OCI-LY7 (cell line): ENCODE measurements around the gene HBQ1.

Source experiments
- EZH2phosphoT487 ChIP-seq: fragments of 200-600 bp; sonication (generic); IDR thresholded peaks from 2 replicates; pipeline ENCODE4 v1.6.1; 2018; ENCODE audit warnings: low read depth, borderline replicate concordance, mild to moderate bottlenecking, mixed run types, antibody characterized with exemption, low read length, moderate library complexity, mixed read lengths
- TF ChIP-seq, protein P1 (sequence below): fragments of 200-600 bp; sonication (generic); conservative IDR thresholded peaks from 2 replicates; pipeline ENCODE4 v1.5.1; 2014; ENCODE audit warnings: mild to moderate bottlenecking, antibody characterized with exemption, low read length, moderate library complexity, mixed read lengths

DNA sequence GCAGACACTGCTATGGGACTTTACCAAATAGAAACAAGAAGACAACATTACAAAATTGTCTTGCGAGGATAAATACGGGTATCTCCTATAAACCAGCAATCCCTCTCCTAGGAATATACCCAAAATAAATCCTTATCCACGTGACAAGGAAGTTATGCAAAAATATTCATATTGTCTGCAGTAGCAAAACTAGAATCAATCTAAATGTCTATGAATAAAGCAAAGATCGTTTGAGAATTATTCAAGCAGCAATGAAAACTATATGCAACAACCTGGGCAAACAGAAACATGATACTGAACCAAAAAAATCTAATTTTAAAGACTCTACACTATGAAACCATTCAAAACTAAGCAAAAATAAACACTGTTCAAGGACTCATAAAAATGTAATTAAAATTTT, 39.8 kb downstream of the HBQ1 start:
- TF ChIP-seq, protein P1, sequence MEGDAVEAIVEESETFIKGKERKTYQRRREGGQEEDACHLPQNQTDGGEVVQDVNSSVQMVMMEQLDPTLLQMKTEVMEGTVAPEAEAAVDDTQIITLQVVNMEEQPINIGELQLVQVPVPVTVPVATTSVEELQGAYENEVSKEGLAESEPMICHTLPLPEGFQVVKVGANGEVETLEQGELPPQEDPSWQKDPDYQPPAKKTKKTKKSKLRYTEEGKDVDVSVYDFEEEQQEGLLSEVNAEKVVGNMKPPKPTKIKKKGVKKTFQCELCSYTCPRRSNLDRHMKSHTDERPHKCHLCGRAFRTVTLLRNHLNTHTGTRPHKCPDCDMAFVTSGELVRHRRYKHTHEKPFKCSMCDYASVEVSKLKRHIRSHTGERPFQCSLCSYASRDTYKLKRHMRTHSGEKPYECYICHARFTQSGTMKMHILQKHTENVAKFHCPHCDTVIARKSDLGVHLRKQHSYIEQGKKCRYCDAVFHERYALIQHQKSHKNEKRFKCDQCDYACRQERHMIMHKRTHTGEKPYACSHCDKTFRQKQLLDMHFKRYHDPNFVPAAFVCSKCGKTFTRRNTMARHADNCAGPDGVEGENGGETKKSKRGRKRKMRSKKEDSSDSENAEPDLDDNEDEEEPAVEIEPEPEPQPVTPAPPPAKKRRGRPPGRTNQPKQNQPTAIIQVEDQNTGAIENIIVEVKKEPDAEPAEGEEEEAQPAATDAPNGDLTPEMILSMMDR, result no peak
- TF ChIP-seq EZH2phosphoT487, result no peak
